NCI-H2196 treated with DMSO at 0.1 percent for 48 hours (cell line): ENCODE measurements around the gene TMEM252.

ENCODE experiments used
- DNase-seq: peaks from one replicate; lab custom pipeline; 2025; ENCODE audit not compliant: unreplicated experiment; lab: John Stamatoyannopoulos, UW

The TMEM252 gene

GRCh38 chr9:68540712-68541535 is at the start of gene TMEM252:
TMEM252 (minus strand) TSS chr9:68540883; CDS start chr9:68540814, 69 bp downstream.
- DNase-seq, result no peak

GRCh38 chr9:68585034-68585761 is 44.5 kb upstream of the TMEM252 start:
- no peak for DNase-seq

GRCh38 chr9:68584189-68585033 is 43.7 kb upstream of the TMEM252 start:
- DNase-seq, result peak; percentile 78

- DNase-seq, result no peak
These were observed 41.0 kb upstream of the TMEM252 start for GRCh38 chr9:68581696-68582095.

GRCh38 chr9:68577774-68578591 is 37.3 kb upstream of the TMEM252 start:
- DNase-seq, result no peak

- DNase-seq, result no peak
These were observed 35.1 kb upstream of the TMEM252 start for GRCh38 chr9:68575817-68576216.

- no peak for DNase-seq
These were observed 33.5 kb upstream of the TMEM252 start for GRCh38 chr9:68574150-68574549.

GRCh38 chr9:68567565-68567964 is 26.9 kb upstream of the TMEM252 start:
- no peak for DNase-seq

GRCh38 chr9:68562461-68562860 is 21.8 kb upstream of the TMEM252 start:
- DNase-seq, result no peak

- DNase-seq, result no peak
These were observed 19.6 kb upstream of the TMEM252 start for GRCh38 chr9:68560071-68560844.

- DNase-seq, result no peak
These were observed 17.9 kb upstream of the TMEM252 start for GRCh38 chr9:68558545-68558944.

- DNase-seq, result no peak
These were observed 14.9 kb upstream of the TMEM252 start for GRCh38 chr9:68555437-68556150.

GRCh38 chr9:68552700-68553476 is 12.2 kb upstream of the TMEM252 start:
- no peak for DNase-seq

- no peak for DNase-seq
These were observed 10.5 kb upstream of the TMEM252 start for GRCh38 chr9:68551191-68551590.

GRCh38 chr9:68548241-68548640 is 7.6 kb upstream of the TMEM252 start:
- DNase-seq, result no peak

GRCh38 chr9:68547417-68547816 is 6.7 kb upstream of the TMEM252 start:
- DNase-seq, result no peak

- no peak for DNase-seq
These were observed 6.1 kb upstream of the TMEM252 start for GRCh38 chr9:68546596-68547390.
